GM21737 (cell line): ENCODE measurements around the gene CD44.

Source experiments
- ATAC-seq: cut with Tn5 transposase; IDR thresholded peaks from one replicate; pipeline ENCODE4 v1.9.1; 2021; ENCODE audit warnings: mild to moderate bottlenecking, moderate library complexity; ENCODE audit not compliant: unreplicated experiment

The CD44 gene

DNA sequence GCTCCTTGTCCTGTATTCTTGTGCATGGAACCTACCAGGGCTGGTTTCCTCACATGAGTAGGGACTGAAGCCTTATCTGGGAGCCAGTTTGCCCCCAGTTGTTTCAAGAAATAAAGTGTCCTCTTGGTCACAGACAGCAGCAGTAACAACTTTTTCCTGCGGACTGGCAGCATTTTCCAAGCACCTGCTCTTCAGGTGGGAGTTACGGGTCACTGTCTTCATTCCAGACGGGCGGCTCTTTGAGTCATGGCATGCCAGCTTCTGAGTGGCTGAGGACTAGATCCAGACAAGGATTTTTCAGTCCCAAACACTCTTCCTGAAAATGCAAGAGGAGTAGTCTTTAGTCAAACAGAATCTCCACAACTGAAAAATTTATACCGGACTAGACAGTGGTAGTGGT is 2.7 kb upstream of the CD44 start:
- ATAC-seq: no peak

GRCh38 chr11:35138058-35138457 is 913 bp upstream of the CD44 start:
- no peak for ATAC-seq

DNA sequence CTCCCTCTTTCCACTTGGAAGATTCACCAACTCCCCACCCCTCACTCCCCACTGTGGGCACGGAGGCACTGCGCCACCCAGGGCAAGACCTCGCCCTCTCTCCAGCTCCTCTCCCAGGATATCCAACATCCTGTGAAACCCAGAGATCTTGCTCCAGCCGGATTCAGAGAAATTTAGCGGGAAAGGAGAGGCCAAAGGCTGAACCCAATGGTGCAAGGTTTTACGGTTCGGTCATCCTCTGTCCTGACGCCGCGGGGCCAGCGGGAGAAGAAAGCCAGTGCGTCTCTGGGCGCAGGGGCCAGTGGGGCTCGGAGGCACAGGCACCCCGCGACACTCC is 397 bp upstream of the CD44 start:
- ATAC-seq: no peak

DNA sequence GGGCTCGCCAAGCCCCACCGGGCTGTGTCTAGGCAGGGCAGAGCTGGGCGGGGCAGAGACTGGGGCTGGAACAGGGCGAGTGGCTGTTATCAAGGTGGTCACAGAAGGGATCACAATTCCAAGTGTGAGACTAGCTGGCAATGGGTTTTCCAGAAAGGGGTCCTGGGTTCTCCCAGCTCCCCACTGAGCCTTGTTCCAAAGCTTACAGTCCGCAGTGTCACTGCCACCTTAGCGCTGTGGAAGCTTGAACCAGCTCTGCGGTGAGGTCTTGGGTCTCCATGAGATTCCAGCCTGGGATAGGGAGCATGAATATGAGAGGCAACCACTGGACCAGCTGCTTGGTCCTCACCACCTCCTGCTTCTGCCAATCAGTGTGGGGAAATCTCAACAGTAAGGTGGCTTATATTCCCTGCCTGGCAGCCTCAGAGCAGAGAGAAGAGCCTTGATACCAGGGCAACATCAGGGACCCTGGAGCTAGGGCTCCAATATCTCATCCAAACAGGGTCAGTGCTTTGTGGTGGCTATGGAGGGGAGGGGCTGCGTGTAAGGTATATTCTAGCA is 831 bp downstream of the CD44 start:
- ATAC-seq: no peak

GRCh38 chr11:35141071-35141470 is 2.1 kb downstream of the CD44 start:
- ATAC-seq: no peak

- ATAC-seq: no peak
Measured at GRCh38 chr11:35141571-35141971, 2.6 kb downstream of the CD44 start.

DNA sequence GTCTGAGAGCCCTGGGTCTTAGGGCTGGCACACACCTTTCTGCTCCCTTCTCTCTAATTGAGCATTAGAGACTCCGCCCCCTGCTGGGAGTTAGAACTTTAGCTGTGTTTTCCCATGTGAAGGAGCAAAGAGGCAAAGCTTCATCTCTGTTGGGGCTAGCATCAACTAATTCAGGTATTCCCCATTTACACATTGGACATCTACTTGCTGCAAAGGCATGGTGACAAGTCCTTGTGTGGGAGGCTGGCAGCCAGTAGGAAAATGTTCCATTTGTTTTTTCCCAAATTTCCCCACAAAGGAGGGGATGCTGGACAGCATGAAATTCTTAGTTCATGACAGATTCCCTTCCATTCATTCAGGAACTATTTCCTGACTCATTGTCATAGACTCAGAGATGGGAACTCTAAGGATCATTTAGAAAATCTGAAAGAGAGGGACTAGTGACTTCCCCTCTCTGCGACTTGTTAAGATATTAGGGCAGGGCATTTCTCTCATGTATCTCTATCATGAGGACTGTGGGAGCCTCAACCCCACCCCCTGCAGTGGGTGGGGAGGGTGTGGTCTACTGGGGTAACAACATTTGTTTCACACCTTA is 3.6 kb downstream of the CD44 start:
- no peak for ATAC-seq

DNA sequence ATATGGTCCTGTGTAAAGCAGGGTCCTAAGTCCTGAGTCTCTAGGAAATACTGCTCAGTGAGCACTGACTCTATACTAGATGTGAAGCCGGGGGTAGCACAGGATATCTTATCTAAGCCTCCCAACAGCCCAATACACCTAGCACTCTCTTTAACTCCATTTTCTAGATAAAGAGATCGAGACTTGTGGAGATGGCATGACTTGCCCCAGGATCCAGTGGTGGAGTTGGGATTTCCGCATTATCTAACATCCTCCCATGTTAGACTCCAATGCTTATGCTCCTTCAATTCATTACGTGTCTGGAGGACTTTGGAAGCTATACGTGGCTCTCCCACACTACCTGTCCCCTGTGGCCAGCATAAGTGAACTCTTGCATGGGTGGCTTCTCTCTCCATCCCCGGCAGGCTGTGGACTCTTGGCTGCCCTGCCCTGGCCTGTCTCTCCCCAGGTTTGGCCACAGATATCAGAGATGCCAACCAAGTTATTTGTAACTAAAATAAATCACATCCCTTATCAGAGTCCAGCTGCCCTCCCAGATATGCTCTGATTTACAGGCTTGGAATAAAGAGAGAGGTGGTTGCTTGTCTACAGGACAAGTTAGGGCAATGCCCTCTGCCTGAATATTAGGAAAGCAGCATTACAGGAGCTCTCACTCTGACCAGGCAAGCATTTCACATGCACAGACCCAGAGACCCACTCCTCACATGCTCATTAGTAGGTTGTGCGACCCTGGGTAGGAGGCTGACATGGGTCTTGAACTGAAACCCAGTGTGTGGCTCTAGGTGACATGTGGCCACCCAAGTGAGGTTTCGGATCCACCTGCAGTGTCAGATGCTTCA is 4.5 kb downstream of the CD44 start:
- ATAC-seq: no peak

- peak; percentile 57 for ATAC-seq
Measured at GRCh38 chr11:35144136-35144741, 5.3 kb downstream of the CD44 start.

DNA sequence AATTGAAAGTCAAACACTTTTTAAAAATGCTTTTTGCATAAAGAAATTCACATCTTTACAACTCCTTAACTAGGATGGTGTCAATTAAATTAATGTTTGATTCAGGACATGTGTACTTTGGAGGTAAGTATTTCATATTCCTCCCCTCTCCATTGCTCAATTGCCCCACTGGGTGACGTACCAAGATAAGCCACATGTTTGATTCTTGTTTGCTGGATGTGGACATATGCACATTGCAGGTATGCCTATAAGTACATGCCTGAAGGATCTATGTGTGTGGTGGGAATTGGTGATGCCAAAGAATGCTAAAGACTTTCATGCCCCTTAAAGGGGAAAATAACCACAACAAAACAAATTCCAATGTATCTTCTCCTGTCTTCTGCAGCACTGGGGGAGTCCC is 5.8 kb downstream of the CD44 start:
- no peak for ATAC-seq

GRCh38 chr11:35145271-35145670 is 6.3 kb downstream of the CD44 start:
- peak; percentile 48 for ATAC-seq

DNA sequence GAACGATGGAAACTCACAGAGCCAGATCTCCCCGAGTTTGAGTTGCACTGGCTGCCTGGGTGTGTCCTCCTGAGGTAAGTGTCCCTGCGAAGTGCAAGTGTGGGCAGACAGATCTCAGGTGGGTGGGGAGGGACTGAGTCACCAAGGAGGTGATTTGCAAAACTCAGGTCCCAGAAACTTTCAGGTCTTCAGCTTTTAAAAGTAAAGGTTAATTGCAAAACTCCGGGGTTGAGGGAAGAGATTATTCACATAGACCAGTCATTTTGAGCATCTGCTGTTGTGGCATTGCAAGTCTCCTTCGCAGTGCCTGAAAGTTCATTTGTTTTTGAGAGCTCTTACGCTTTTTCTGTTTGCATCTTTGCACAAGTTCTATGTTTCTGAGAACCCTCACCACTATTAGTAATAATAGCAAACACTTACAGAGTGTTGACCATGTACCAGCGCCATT is 7.1 kb downstream of the CD44 start:
- peak; percentile 31 for ATAC-seq

- no peak for ATAC-seq
Measured at GRCh38 chr11:35146711-35147110, 7.7 kb downstream of the CD44 start.

- ATAC-seq: no peak
Measured at GRCh38 chr11:35147235-35147634, 8.3 kb downstream of the CD44 start.

GRCh38 chr11:35148163-35148837 is 9.3 kb downstream of the CD44 start:
- no peak for ATAC-seq

DNA sequence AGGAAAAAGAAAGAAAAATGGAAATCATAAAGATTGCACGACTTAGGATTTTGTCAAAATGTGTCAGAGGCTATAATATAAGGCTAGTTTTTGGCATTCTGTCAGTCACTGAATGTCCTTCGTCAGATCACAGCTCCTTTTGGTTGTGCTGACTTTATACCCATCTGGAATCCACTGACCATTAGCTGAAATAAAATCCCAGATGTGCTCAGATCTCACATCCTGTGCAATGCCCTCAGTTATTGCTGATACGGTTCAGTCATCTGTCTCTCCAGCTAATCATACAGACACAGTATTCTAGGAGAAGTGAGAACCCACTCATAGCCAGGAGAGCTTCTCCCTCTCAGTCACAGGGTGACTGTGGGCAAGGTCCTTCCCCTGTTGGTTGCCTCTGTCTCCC is 11.5 kb downstream of the CD44 start:
- ATAC-seq: no peak

GRCh38 chr11:35151241-35151640 is 12.3 kb downstream of the CD44 start:
- ATAC-seq: no peak

DNA sequence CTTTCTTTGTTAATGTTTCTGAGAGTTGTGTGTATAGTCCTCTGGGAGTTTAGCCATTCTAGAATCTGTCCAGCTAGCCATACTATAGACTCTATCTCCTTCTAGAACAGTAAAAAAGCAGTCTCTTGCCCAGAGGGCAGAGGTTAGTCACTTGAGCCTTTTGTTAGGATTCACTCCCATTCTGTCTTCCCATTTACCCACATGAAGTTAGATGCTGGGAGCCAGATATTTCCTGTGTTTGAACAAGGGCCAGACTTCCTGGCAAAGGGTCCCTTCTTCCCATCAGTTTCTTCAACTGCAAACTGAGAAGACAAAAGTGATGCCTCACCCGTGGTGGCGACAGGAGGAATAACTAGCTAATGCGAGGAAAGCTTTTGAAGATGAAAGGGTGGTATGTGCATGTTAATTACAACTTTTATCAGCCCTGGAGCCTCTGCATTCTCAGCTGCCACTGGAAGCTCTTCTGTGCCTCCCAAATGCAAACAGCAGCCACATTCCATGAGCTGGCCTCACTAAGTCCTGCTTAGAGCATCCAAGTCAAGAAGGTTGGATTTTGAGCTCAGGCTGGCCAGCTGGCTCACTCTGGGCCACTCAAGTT is 12.8 kb downstream of the CD44 start:
- ATAC-seq: no peak

GRCh38 chr11:35152575-35152974 is 13.6 kb downstream of the CD44 start:
- no peak for ATAC-seq

- ATAC-seq: no peak
Measured at GRCh38 chr11:35153280-35153679, 14.3 kb downstream of the CD44 start.

GRCh38 chr11:35154952-35155351 is 16.0 kb downstream of the CD44 start:
- no peak for ATAC-seq
